CD4-positive, alpha-beta T cell treated with Interleukin-17A for 1 hour (primary cell): ENCODE measurements around the gene RABGEF1.
"Not testable (repeated sequence)": the region's sequence is repeated elsewhere in the genome, so short reads cannot be mapped to it uniquely, and the experiment has no call there.

Source experiments
- DNase-seq: peaks from one replicate; pipeline ENCODE4 v3.0.0-alpha.2; 2020

Gene RABGEF1

DNA sequence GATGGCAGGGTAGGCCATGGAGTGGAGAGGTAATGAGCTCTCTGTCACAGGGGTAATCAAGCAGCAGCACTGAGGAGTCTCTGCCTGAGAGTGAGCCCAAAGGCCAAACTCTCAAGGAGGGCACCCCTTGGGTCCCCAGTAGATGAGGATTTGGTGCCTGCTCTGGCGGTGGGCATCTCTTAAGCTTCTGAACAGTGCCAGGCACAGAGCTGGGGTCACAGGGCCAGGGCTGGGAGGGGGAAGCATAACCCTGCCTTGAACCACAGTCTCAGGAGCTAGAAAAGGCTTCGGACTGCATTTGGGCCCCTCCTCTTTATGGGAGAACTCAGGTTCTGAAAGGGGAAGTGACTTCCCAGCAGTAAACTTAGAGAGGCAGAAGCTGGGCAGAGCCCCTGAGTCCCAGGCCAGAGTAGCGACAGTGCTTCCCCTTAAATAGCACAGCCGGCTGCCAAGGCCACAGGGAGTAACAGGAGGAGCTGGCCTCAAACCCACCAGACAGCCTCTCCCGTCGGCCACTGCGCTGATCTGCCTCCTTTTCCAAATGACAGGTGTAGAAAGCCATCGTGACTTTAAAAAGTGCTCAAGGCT is 76.8 kb downstream of the RABGEF1 start:
- DNase-seq: not testable (repeated sequence)

DNA sequence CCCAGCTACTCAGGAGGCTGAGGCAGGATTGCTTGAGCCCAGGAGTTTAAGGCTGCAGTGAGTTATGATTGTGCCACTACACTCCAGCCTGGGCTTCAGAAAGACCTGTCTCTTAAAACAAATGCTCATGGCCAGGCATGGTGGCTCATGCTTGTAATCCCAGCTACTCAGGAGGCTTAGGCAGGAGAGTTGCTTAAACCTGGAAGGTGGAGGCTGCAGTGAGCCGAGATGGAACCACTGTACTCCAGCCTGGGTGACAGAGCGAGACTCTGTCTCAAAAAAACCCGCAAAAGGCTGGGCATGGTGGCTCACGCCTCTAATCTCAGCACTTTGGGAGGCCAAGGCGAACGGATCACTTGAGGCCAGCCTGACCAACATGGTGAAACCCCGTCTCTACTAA is 77.4 kb downstream of the RABGEF1 start:
- not testable (repeated sequence) for DNase-seq

DNA sequence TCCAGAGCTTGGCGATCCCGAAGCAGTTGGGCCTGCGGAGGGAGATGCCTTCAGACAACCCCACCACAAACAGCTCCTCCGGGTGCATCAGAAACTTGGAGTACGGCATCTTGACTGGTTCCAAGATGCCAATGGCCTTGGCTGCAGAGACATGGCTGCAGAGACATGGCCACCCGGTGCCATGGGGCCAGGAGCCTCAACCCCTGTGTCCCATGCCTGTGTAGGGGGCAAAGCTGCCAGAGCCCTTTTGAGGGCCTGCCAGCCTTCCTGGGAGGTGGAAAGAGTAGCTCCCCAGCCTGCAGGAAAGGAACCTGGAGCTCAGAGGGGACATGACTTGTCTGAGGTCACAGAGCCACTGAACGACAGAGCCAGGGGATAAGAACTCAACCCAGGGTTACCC is 83.5 kb downstream of the RABGEF1 start:
- DNase-seq: no peak

DNA sequence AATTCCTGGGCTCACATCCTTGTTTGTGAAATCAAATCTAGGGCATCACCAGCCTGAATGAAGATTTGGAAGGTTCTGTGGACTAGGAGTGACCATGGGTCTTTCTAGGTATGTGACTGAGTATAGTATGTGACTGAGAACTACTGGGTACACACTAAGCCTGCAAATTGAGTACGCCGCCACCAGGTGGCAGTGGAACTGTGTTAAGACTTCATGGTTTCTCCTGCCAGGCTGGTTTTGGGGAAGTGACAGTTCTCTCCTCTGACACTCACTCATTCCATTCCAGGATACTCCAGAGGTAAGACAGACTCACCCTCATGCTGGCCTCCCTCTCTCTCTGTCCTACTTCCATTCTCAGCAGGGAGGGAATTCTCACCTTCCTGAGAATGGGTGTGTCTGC is 85.0 kb downstream of the RABGEF1 start:
- peak; percentile 30 for DNase-seq

DNA sequence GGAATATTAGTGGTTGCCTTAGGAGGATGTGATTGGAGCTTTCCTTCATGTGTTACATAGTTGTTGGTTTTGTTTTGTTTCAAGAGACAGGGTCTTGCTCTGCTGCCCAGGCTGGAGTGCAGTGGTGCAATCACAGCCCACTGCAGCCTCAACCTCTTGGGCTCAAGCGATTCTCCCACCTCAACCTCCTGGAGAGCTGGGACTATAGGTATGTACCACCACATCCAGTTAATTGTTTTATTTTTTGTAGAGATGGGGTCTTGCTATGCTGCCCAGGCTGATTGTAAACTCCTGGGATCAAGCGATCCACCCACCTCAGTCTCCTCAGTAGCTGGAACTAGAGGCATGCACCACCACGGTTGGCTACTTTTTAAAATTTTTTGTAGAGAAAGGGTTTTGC is 86.1 kb downstream of the RABGEF1 start:
- DNase-seq: no peak

DNA sequence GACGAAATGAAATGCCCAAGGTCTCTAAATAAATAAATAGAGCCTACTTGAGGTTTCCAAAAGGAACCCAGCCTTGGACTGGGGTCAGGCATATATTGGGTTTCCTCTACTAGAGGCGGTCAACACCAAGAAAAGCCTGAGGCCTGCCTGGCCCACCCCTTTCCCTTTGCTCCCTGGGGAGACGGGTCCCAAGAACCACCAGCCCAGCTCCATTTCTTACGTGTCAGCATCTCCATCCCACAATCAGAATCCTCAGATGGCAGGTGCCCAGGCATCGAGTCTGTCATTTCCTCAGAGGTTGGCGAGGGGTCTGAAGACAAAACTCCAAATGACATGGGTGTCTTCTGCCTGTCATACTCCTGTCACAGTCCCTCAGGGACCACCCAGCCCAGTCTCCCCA is 90.4 kb downstream of the RABGEF1 start:
- DNase-seq: not testable (repeated sequence)

DNA sequence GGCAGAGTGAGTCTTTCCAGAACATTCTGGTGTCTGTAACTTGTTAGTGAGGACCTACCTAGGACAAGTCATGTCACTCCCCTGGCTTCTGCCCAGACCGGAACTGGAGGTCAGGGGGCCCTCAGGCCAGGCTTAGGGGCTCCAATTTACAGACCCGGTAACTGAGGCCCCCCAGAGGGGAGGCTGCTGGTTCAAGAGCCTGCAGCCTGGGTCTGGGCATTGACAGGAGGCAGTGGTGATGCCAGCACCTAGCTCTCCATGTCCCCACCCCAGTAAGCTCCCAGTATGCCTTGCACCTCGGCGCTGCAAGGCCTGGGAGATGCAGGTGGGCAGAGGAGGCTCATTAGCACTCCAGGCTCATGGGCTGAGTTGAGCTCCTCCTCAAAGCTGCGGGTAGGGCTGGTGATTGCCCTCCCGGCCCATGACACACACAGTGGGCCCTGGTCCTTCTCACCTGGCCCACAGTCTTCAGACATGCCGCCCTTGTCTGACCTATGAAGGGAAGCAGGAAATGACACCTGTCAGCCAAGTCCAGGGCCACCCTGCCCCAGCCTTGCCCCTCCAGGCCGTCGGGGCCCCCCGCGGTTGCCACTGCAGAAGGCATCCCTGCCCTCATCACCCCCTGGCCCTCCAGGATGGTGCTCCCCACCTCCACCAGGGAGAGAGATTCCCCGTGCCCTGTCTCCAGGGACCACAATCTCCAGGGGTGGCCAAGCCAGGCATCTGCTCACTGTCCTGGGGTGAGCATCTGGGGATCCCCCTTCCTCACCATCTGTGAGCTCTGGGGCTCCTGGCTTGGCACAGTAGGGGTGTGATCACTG is 92.2 kb downstream of the RABGEF1 start:
- DNase-seq: no peak

DNA sequence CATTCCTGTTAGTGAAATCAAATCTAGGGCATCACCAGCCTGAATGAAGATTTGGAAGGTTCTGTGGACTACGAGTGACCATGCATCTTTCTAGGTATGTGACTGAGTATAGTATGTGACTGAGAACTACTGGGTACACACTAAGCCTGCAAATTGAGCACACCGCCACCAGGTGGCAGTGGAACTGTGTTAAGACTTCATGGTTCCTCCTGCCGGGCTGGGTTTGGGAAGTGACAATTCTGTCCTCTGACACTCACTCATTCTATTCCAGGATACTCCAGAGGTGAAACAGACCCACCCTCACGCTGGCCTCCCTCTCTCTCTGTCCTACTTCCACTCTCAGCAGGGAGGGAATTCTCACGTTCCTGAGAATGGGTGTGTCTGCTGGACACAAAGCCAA is 96.5 kb downstream of the RABGEF1 start:
- peak; percentile 22 for DNase-seq

DNA sequence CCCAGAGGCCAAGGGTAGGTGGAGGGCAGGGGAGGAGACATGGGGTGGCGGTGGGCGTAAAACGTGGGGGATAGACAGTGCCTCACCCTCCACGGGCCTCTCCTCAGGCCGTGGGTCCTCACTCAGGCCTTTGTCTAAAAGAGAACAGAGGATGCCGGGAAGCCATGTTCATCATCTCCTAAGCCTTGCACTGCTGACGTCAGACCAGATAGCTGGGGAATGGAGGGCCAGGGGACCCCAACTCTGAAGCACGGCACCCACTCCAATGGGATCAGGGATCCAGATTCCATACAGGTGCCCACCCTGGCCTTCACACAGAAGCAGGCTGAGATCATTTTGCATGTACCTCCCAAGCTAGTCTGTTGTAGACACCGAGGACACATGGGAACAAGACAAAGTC is 97.1 kb downstream of the RABGEF1 start:
- no peak for DNase-seq

DNA sequence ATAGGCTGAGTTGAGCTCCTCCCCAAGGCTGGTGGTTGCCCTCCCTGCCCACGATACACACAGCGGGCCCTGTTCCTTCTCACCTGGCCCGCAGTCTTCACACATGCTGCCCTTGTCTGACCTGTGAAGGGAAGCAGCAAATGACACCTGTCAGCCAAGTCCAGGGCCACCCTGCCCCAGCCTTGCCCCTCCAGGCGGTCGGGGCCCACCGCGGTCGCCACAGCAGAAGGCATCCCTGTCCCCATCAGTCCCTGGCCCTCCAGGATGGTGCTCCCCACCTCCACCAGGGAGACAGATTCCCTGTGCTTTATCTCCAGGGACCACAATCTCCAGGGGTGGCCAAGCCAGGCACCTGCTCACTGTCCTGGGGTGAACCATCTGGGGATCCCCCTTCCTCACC is 99.3 kb downstream of the RABGEF1 start:
- no peak for DNase-seq

DNA sequence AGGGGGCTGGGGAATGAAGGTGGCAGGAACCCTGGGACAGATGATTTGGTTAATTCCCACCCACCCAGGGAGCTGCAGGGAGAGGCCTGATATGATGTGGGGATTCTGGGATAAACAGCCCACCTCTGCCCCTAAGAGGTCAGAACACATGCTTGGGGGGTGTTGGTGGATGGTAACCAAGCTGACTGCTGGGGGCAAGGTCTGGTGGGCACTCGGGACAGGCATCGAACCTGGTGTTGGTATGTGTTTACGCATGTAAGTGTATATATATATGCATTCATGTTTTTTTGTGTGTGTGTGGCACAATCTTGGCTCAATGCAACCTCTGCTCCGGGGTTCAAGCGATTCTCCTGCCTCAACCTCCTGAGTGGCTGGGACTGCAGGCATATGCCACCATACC is 99.8 kb downstream of the RABGEF1 start:
- no peak for DNase-seq

DNA sequence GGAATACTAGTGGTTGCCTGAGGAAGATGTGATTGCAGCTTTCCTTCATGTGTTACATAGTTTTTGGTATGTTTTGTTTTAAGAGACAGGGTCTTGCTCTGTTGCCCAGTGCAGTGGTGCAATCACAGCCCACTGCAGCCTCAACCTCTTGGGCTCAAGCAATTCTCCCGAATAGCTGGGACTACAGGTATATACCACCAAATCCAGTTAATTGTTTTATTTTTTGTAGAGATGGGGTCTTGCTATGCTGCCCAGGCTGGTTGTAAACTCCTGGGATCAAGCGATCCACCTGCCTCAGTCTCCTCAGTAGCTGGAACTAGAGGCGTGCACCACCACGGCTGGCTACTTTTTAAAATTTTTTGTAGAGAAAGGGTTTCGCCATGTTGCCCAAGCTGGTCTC is 101.4 kb downstream of the RABGEF1 start:
- DNase-seq: no peak

DNA sequence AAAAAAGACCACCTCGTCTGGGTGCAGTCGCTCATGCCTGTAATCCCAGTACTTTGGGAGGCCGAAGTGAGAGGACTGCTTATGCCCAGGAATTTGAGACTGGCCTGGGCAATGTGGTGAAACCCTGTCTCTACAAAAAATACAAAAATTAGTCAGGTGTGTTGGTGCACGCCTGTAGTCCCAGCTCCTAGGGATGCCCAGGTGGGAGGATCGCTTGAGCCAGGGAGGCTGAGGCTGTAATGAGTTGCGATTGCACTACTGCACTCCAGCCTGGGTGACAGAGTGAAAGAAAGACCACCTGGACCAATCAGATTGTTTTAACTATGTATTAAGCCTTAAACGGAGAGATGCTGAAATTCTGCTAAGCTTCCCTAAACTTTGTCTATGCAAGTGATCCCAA is 103.0 kb downstream of the RABGEF1 start:
- DNase-seq: not testable (repeated sequence)

DNA sequence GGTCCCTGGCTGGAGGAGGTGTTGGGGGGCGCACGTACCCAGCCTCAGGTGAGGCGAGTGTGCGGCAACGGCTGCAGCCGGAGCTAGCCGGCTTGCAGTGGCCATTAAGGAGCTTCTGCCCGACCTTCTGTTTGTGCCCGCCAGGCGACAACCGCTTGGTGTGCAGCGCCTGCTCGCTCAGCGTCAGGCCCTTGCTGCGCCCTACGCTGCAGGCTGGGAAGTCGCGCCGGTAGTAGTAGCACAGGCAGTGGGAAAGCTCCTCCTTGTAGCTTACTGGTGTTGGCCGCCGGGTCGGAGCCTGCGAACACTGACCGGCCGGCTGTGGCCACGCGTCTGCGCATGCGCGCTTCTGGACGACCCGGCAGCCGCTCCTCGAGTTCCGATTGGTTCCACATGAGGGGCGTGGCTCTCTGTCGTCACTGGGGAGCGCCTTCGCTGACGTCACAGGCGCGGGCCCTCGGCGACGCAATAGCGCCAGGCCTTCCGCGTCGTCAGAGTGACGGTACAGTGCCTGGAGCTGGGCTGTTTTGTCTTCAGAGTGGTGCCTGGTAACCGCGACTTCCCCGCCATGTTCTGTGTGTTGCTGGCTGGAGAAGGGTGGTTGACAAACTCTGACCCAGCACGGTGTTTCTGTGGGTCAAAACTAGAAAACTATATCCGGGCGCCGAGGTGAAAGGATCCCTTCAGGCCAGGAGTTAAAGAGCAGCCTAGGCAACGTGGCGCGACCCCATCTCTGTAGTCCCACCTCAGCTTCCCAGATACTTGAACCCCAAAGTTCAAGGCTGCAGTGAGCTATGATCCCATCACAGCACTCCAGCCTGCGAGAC is 104.2 kb downstream of the RABGEF1 start:
- peak; percentile 99 for DNase-seq

DNA sequence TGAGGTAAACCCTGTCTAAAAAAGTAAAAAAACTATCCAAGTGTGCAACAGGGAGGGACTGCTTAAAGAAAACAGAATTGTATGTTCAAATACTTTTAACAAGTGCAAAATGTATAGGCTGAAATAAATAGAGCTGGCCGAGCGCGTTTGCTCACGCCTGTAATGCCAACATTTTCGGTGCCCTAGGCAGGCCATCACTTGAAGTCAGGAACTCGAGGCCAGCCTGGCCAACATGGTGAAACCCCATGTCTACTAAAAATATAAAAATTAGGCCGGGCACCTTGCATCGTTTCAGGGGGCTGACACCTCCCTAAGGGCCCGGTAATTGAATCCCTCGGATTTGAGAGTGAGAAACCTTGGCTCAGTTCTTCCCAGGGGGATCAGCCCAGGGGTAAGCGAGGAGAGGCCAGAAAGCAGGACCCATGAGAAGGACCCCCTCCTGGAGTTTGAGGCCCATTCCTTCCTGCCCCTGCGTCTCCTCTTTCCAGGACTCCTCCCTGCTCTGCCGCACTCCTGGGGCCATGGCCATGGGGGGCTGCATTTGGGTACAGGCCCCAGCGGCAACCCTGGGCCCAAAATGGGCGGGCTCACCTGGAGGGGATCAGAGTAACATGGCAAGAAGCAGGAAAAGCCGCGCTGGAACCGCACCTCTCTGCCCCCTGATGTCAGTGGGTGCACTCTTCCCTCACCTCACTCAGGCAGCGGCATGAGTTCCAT is 105.0 kb downstream of the RABGEF1 start:
- no peak for DNase-seq

DNA sequence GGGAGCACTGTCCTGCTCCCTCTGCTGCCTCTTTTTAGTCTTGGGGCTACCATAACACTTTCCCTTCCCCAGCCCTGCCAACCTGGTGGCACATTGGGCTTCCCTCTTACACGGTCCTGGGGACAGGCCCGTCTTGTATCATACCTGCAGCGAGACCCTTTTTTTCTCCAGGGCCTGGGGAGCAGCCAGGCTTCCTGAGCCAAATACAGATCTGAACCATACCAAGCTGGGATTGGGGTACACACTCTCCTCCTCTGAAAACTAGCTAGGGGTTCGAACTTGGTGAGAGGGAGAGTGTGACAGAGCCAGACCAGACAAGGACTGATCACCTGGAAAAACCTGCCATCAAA is 105.5 kb downstream of the RABGEF1 start:
- not testable (repeated sequence) for DNase-seq

DNA sequence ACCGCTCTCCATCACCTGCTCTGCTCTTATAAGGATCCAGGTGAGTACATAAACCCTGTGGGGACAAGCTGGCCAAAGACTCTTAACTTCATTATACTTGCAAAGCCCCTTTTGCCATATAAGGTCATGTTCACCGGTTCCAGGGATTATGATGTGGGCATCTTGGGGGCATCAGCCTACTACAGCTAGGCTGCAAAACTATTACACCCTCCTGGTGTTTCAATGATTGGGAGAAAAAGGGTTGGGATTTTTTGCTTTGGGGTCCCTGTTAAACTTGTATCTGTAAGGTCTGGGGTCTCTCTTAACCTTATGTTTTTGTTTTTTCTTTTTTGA is 107.0 kb downstream of the RABGEF1 start:
- DNase-seq: not testable (repeated sequence)

DNA sequence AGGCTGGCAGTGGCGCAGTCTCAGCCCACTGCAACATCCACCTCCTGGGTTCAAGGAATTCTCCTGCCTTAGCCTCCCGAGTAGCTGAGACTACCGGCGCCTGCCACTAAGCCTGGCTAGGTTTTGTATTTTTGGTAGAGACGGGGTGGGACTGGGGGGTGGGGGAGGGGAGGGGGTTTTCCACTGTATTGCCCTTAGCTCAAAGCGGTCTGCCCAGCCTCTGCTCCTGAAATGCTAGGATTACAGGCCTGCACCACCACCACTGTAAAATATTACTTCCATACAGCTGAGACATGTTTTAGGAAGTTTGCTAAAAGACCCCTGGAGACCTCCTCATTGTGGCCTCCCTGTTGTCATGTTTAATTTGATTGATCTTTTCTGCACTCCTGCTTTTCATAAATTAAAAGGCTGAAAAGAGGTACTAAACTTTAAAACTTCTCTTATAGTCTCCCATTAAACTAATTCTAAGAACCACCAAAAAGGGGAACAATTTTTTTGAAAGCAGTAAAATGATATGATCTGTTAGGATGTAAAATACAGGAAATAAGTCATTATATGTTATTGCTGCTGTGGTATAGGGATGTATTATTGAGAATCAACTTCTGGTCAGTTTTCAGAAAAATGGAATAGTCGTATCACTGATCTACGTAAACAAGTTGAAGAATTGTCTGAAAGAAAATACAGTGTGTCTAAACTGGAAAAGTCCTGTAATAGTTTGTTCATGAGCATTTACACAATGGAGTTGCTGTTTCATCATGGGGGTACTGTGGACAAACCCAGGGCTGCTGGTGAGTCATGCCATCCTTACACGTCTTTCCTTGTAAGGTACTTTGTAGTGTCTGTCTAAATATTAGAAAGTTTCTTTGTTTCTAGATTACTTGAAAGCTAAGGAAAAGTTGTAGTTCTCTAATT is 107.6 kb downstream of the RABGEF1 start:
- DNase-seq: no peak

DNA sequence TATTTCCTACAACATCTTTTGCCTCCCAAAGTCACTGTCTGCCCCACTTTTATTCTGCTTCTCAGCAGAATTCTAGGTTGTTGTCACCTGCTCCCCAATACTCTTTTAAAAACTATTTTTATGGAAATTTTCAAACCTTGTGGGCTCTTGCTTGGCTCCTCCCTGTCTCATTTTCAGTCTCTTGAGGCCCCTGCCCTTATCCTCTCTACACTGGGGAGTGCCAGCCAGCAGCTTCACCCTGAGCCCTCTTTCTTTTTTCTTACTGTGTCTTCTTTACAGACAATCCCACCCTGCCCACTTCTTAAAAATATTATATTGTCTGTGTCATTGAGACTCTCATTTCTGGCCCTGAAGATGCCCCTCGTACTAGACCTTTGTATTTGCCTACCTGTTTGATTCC is 118.8 kb downstream of the RABGEF1 start:
- no peak for DNase-seq

DNA sequence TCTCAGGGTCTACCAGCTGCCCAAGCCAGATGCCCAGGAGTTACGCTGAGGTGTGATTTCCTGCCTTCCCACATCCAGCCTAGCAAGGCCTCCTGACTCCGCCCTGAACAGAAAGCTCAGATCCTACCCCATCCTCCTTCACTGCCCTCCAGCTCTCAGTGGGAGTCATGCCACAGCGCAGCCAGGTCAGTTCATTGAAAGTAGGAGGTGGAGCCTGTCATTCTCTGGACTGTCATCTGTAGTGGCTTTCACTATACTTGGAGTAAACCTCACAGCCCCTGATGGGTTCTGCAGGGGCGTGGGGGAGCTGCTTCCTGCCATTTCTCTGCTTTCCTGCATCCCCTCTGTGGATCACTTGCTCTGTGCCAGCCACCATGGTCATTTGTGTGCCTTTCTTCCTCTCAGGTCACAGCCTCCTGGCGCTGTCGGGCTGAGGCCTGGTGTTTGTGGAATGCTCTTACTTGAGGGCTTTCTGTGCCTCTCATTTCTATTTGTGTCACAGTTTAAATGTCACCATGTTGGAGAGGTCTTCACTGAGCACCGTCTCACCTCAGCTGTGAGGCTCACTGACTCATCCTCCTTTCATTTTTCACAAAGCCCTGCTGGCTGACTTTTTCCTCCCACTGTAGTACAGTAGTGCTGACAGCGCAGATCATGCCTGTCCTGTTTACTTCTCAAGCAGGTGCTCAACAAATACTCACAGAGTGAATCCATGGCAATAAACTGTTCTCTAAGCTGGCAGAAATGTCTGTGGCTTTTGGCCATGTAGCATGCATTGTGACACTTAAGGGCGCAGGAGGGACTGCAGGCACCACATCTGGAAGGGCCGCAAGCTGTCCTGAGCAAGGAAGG is 119.5 kb downstream of the RABGEF1 start:
- peak; percentile 17 for DNase-seq

DNA sequence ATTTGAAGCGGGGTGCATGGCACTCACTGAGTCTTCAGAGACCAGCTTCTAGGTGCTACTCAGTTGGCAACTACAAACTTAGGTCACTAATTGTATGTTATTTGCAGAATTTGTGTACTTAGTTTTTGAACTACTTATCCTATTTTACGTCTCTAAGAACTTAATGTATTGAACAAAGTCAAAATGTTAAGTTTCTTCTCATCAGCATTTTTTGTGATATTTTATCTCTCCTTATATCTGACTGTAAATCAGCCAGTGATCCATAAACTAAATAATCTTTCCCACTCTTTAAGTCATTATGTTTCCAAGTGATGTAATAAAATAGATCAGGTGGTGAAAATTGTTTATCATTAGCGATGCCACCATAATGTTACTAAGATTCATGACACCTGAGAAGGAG is 120.2 kb downstream of the RABGEF1 start:
- DNase-seq: no peak
